B cell (primary cell): ENCODE measurements around the gene CTNNBL1. TPM values are rescaled to one million over a fixed set of nuclear protein-coding genes. Genes with fewer than 3 reads are reported as not detected.

ENCODE experiments used
- ATAC-seq: fragments of 200-7000 bp; cut with Tn5 transposase; one replicate; pipeline ENCODE4 v1.10.0; 2021; ENCODE audit warnings: low read depth, mild to moderate bottlenecking, moderate number of reproducible peaks, moderate library complexity
- CTCF ChIA-PET: fragments of 350-600 bp; sonication (Branson Sonifier 250); formaldehyde crosslinking; loops from one replicate; lab custom pipeline; 2021; ENCODE audit warnings: antibody characterized with exemption, inconsistent platforms; lab: Charles Lee
- POLR2A ChIA-PET: fragments of 350-600 bp; sonication (Branson Sonifier 250); formaldehyde crosslinking; loops from one replicate; lab custom pipeline; 2021; ENCODE audit warnings: antibody characterized with exemption; lab: Charles Lee
- DNase-seq: peaks from one replicate; pipeline ENCODE4 v3.0.0; 2013
- H2AFZ ChIP-seq: 2 replicates; pipeline ENCODE4 v1.6.1; 2012; ENCODE audit warnings: mild to moderate bottlenecking, low read depth, low read length; ENCODE audit not compliant: insufficient read depth, poor library complexity, severe bottlenecking
- H3K27ac ChIP-seq, 2 donors: 1 replicate in 1 of 2; 2 replicates in 1 of 2; pipeline ENCODE4 v1.5.1; 2012 to 2013; ENCODE audit warnings: low read length in 2 of 2, mild to moderate bottlenecking in 2 of 2, moderate library complexity in 1 of 2
- H3K27me3 ChIP-seq, 4 experiments: fragments of 200-600 bp in 1 of 4; sonication (generic) in 1 of 4; replicated peaks in 1 of 4; 1 replicate in 2 of 4; 2 replicates in 2 of 4; pipeline versions ENCODE4 v1.6.1 to v1.7.0; 2013 to 2016; ENCODE audit warnings: low read length in 3 of 4, mild to moderate bottlenecking in 2 of 4, mixed read lengths in 1 of 4, moderate library complexity in 1 of 4; ENCODE audit not compliant: insufficient read depth in 4 of 4, control insufficient read depth in 3 of 4; ENCODE audit errors: control extremely low read depth in 1 of 4
- H3K36me3 ChIP-seq, 2 experiments: replicated peaks in 1 of 2; 1 replicate in 1 of 2; 2 replicates in 1 of 2; pipeline versions ENCODE4 v1.6.1 to v1.7.1; 2013; ENCODE audit warnings: low read length in 1 of 2; ENCODE audit not compliant: insufficient read depth in 2 of 2, control insufficient read depth in 1 of 2; ENCODE audit errors: control extremely low read depth in 1 of 2, extremely low read depth in 1 of 2
- H3K4me1 ChIP-seq, 2 donors: fragments of 200-600 bp in 1 of 2; sonication (generic) in 1 of 2; 1 replicate in 1 of 2; 2 replicates in 1 of 2; pipeline versions ENCODE4 v1.5.1 to v1.6.1; 2013 to 2017; ENCODE audit warnings: low read length in 2 of 2; ENCODE audit not compliant: control insufficient read depth in 2 of 2, insufficient read depth in 2 of 2
- H3K4me2 ChIP-seq: replicated peaks from 2 replicates; pipeline ENCODE3; 2012; ENCODE audit warnings: mild to moderate bottlenecking, low read depth, low read length; ENCODE audit not compliant: poor library complexity, severe bottlenecking
- H3K4me3 ChIP-seq, 5 experiments: fragments of 200-600 bp in 1 of 5; sonication (generic) in 1 of 5; 1 replicate in 3 of 5; 2 replicates in 2 of 5; pipeline versions ENCODE4 v1.5.1 to v1.7.0; 2011 to 2016; ENCODE audit warnings: low read length in 4 of 5, mild to moderate bottlenecking in 4 of 5, low read depth in 2 of 5, control low read depth in 1 of 5, moderate library complexity in 1 of 5; ENCODE audit not compliant: insufficient read depth in 1 of 5; ENCODE audit errors: control extremely low read depth in 1 of 5, extremely low read depth in 1 of 5
- H3K79me2 ChIP-seq: fragments of 200-600 bp; sonication (generic); one replicate; pipeline ENCODE4 v1.6.0; 2016; ENCODE audit warnings: low read length; ENCODE audit not compliant: control insufficient read depth, insufficient read depth
- H3K9ac ChIP-seq: fragments of 200-600 bp; sonication (generic); 2 replicates; pipeline ENCODE4 v1.6.1; 2017; ENCODE audit warnings: mild to moderate bottlenecking, low read length, moderate library complexity
- H3K9me3 ChIP-seq, 3 donors: one replicate each; pipeline versions ENCODE4 v1.6.1 to v1.7.1; 2013; ENCODE audit warnings: low read length in 2 of 3; ENCODE audit not compliant: control insufficient read depth in 2 of 3, insufficient read depth in 1 of 3; ENCODE audit errors: control extremely low read depth in 1 of 3
- H4K20me1 ChIP-seq: 2 replicates; pipeline ENCODE4 v1.6.0; 2012; ENCODE audit warnings: mild to moderate bottlenecking, low read length; ENCODE audit not compliant: insufficient read depth, control insufficient read depth, poor library complexity, severe bottlenecking
- H3K27ac Mint-ChIP-seq: one replicate; pipeline ENCODE4 v1.8.0; 2021; ENCODE audit warnings: mixed read lengths
- H3K27me3 Mint-ChIP-seq: one replicate; pipeline ENCODE4 v1.8.0; 2021; ENCODE audit warnings: mixed read lengths
- H3K4me1 Mint-ChIP-seq: one replicate; pipeline ENCODE4 v1.8.0; 2021; ENCODE audit warnings: mixed read lengths
- H3K4me3 Mint-ChIP-seq: one replicate; pipeline ENCODE4 v1.8.0; 2021; ENCODE audit warnings: mixed read lengths
- H3K9me3 Mint-ChIP-seq: one replicate; pipeline ENCODE4 v1.8.0; 2022; ENCODE audit warnings: mixed read lengths; ENCODE audit not compliant: insufficient read depth
- EZH2 ChIP-seq: IDR thresholded peaks from 2 replicates; pipeline ENCODE4 v1.6.1; 2012; ENCODE audit warnings: borderline replicate concordance, low read depth, mild to moderate bottlenecking, moderate library complexity, low read length; ENCODE audit not compliant: insufficient read depth, poor library complexity, severe bottlenecking
- WGBS: methylation state at CpG from one replicate; pipeline ENCODE4 v1.1.5; 2013; ENCODE audit warnings: missing lambda C conversion rate; ENCODE audit not compliant: insufficient coverage; 5-methylcytosine and 5-hydroxymethylcytosine counted together
- intact Hi-C: fragments of 100-400 bp; cut with micrococcal nuclease; formaldehyde crosslinking; loops from one replicate; pipeline ENCODE4 v1.10.0; 2022
- polyA plus RNA-seq: library from polyadenylated mRNA; depleted of rRNA; stranded (reverse); fragments of >200 nt; gene quantifications from 2 replicates; pipeline ENCODE4 v1.2.3, GENCODE V29; 2012
- total RNA-seq, 2 donors: library from RNA; stranded (reverse); fragments of 120-200 nt in 1 of 2; gene quantifications; 1 replicate in 1 of 2; 2 replicates in 1 of 2; pipeline versions ENCODE4 v1.2.3 to v1.2.4, GENCODE V29; 2013 to 2022
- TF ChIP-seq, protein P1 (sequence below): fragments of 200-600 bp; IDR thresholded peaks from one replicate; pipeline ENCODE4 v1.8.0; 2022; ENCODE audit warnings: antibody characterized with exemption, mild to moderate bottlenecking

CTNNBL1 gene
- total and polyA plus RNA-seq, 2 donors (not counting 1 experiment from before 2014, with no cell fraction given) = 25.3 to 64.7 TPM

DNA sequence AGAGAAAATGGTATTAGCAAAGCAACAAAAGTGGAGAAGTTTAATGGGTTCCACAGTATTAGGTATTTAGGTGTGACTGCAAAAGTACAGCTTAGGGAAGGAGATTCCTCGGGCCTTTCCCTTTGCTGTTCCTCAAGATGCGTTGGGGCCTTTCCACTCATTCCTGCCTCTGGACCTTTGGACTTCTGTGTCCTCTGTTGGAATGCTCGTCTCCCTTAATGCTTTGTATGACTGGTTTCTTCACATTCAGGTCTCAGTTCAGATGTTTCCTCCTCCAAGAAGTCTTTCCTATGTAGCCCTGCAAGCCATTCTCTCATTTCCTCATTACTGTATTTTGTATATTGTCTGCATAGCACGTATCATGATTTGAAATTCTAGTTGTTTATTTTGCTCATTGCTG is 39.6 kb downstream of the CTNNBL1 start:
- POLR2A ChIA-PET = no interaction called here
- H3K27me3 ChIP-seq = no peaks in the 10 kb centered on the region
- no peak overlapping the region for H3K4me3 Mint-ChIP-seq
- peaks cover 23% of the 10 kb centered on the region for H3K79me2 ChIP-seq
- no peak overlapping the region for H3K9ac ChIP-seq
- no peak overlapping the region for H3K27ac Mint-ChIP-seq
- no peak overlapping the region for H2AFZ ChIP-seq
- no peak overlapping the region for H3K4me2 ChIP-seq
- no peaks in the 10 kb centered on the region for H3K9me3 Mint-ChIP-seq
- H3K27me3 Mint-ChIP-seq = no peaks in the 10 kb centered on the region
- no peak overlapping the region for H3K27ac ChIP-seq
- peaks cover 0 to 3% of the 10 kb centered on the region in 2 donors for H3K4me1 ChIP-seq
- H3K4me3 ChIP-seq = no peak overlapping the region
- H3K4me1 Mint-ChIP-seq = peaks cover 15% of the 10 kb centered on the region
- TF ChIP-seq, protein P1, sequence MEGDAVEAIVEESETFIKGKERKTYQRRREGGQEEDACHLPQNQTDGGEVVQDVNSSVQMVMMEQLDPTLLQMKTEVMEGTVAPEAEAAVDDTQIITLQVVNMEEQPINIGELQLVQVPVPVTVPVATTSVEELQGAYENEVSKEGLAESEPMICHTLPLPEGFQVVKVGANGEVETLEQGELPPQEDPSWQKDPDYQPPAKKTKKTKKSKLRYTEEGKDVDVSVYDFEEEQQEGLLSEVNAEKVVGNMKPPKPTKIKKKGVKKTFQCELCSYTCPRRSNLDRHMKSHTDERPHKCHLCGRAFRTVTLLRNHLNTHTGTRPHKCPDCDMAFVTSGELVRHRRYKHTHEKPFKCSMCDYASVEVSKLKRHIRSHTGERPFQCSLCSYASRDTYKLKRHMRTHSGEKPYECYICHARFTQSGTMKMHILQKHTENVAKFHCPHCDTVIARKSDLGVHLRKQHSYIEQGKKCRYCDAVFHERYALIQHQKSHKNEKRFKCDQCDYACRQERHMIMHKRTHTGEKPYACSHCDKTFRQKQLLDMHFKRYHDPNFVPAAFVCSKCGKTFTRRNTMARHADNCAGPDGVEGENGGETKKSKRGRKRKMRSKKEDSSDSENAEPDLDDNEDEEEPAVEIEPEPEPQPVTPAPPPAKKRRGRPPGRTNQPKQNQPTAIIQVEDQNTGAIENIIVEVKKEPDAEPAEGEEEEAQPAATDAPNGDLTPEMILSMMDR = no peak
- no peak for TF ChIP-seq EZH2
- DNase-seq = no peak
- H3K9me3 ChIP-seq = peaks cover 0 to 3% (median 0%) of the 10 kb centered on the region in 3 donors
- intact Hi-C loops = no loop called here
- H4K20me1 ChIP-seq = peaks cover 19% of the 10 kb centered on the region
- CTCF ChIA-PET = no interaction called here
- no peak for ATAC-seq
- 78% methylated on average over 2 of the region's 4 CpGs for WGBS
- H3K36me3 ChIP-seq = peaks cover 1 to 52% of the 10 kb centered on the region in 2 experiments

DNA sequence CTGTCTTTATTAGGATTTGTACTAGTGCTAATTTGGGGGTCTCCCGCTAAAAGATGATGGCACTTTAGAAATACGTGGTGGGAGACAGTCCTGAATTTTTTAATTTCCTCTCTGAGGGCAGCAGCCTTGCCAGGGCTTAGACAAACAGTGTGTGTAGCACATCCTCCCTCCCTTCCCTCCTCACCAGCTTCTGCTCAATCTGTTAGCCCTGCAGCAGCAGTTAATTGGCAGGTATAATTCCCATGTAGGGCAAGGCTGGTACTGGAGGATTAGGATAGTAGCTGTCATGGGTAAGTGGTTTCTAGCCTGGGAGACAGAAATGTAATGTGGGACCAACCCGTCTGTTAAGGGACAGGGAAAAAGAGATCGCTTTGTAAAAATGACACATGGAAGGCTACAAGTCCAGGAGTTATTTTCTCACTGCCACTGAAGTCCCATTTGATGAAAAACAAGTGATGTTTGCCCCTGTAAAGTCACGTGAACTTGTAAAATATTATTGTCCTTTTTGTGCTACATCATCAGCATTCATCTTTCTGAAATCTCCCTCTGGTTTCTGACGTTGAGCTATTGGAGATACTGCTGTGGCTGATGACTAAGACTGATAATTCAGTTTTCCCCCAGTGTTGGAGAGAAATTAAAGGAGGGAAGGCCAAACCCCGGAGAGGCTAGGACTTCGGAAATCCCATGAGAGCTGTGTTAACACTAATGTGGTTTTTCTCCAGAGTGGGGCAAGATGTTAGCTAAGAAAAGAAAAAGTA is 40.6 kb downstream of the CTNNBL1 start:
- no peak for TF ChIP-seq EZH2
- TF ChIP-seq, protein P1 = no peak
- peaks cover 0 to 3% (median 0%) of the 10 kb centered on the region in 3 donors for H3K9me3 ChIP-seq
- no peak overlapping the region for H2AFZ ChIP-seq
- H3K27ac ChIP-seq = no peak overlapping the region
- Mint-ChIP-seq H3K27ac (no peak overlapping the region), H3K4me3 (no peak overlapping the region), H3K4me1 (peaks cover 12% of the 10 kb centered on the region), H3K9me3 (no peaks in the 10 kb centered on the region), H3K27me3 (no peaks in the 10 kb centered on the region)
- peaks cover 0 to 3% of the 10 kb centered on the region in 2 donors for H3K4me1 ChIP-seq
- peaks cover 1 to 62% of the 10 kb centered on the region in 2 experiments for H3K36me3 ChIP-seq
- WGBS = 82% methylated on average over 4 of the region's 8 CpGs
- peaks cover 24% of the 10 kb centered on the region for H3K79me2 ChIP-seq
- intact Hi-C loops = no loop called here
- peaks cover 14% of the 10 kb centered on the region for H4K20me1 ChIP-seq
- H3K4me3 ChIP-seq = no peak overlapping the region
- no peak overlapping the region for H3K9ac ChIP-seq
- H3K4me2 ChIP-seq = no peak overlapping the region
- ChIA-PET POLR2A (no interaction called here), CTCF (no interaction called here)
- no peak for DNase-seq
- ATAC-seq = no peak
- no peaks in the 10 kb centered on the region for H3K27me3 ChIP-seq
